Retinal pigment epithelial cell (primary cell): ENCODE measurements around the gene SLC51B.
"Not testable (repeated sequence)": the region's sequence is repeated elsewhere in the genome, so short reads cannot be mapped to it uniquely, and the experiment has no call there.

ENCODE experiments used
- DNase-seq: peaks from one replicate; pipeline ENCODE4 v3.0.0-alpha.2; 2010; ENCODE audit warnings: low read depth
- H3K4me3 ChIP-seq: 2 replicates; pipeline ENCODE4 v1.5.1; 2011; ENCODE audit warnings: mild to moderate bottlenecking, low read length, control low read depth, moderate library complexity
- CTCF ChIP-seq: conservative IDR thresholded peaks from 2 replicates; pipeline ENCODE4 v1.5.1; 2011; ENCODE audit warnings: low read depth, low read length, control low read depth, inconsistent platforms

The SLC51B gene

DNA sequence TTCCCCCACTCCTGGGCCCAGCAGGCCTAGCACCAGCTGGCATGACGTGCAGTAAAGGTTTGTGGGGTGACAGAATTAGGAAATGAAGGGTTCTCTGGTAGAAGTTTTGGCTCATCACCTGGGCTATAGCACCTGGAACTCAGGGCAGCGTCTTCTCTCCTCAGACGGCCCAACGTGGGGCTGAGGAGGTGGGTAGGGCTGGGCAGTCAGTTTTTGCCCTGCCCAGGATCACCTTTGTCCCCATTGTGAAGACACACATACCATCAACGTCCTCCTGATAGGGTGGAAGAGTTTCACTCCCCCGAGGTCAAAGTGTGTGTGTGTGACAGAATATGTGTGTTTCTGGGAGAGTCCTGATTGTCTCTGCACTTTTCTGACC, 43.4 kb downstream of the SLC51B start:
- no peak for DNase-seq
- TF ChIP-seq CTCF = no peak
- no peak overlapping the region for H3K4me3 ChIP-seq

- TF ChIP-seq CTCF = no peak
- no peak for DNase-seq
- no peak overlapping the region for H3K4me3 ChIP-seq
These were observed 44.1 kb downstream of the SLC51B start for GRCh38 chr15:65089206-65089824.

- no peak for TF ChIP-seq CTCF
- DNase-seq = no peak
These were observed 47.0 kb downstream of the SLC51B start for GRCh38 chr15:65091946-65092770.

DNA sequence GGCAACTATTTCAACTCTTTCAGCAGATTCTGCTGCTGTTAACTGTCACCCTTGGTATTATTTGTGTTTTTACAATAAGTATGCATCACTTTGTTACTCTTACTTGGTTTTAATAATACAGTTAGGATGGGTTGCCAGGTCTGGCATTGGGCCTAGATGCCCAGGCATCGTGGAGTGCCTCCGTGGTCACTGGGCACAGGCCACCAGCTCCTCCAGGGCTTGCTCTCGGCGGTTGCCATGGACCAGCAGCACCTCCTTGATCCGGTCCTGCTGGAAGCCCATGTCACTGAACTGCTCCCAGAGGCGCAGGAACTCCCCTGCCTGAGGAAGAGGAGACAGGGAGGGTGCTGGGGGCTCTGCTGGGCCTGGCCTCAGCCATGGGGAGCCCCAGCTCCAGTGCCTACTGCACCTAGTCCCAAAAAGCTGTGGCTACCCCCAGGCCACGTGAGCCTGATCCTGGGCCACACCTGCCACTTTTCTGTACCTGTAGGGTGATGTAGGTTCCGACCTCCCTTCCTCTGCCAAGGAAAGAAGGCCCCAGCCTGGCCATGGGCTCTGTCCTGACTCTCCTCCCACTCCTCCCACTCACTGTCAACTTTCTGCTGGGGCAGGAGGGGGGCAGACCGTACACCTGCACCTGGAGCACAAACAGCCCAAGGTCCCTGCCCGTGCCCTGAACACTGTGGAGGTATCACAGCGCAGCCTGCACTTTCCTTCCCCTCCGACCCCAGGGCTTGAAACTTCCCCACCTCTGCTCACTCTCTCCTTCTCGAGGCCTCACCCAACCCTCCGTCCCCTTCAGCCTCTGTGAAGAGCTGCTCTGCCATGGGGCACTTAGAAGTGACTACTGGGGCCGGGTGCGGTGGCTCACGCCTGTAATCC, 48.0 kb downstream of the SLC51B start:
- DNase-seq = no peak
- no peak for TF ChIP-seq CTCF
- no peak overlapping the region for H3K4me3 ChIP-seq

More at GRCh38 chr15:65091946-65092770, 47.0 kb downstream of the SLC51B start:
- H3K4me3 ChIP-seq = no peak overlapping the region

- not testable (repeated sequence) for H3K4me3 ChIP-seq
These were observed 48.6 kb downstream of the SLC51B start for GRCh38 chr15:65093793-65094170.

GRCh38 chr15:65094294-65094995, 49.3 kb downstream of the SLC51B start:
- TF ChIP-seq CTCF = no peak
- no peak for DNase-seq
- H3K4me3 ChIP-seq = no peak overlapping the region

More at GRCh38 chr15:65093793-65094170, 48.6 kb downstream of the SLC51B start:
- DNase-seq = not testable (repeated sequence)
